Measurements from ENCODE around the gene KLC3. TPM values are rescaled to one million over a fixed set of nuclear protein-coding genes. Genes with fewer than 3 reads are reported as not detected.

The KLC3 gene
- total RNA-seq, 1 experiment from 2014 or later, result 22.8 TPM

DNA sequence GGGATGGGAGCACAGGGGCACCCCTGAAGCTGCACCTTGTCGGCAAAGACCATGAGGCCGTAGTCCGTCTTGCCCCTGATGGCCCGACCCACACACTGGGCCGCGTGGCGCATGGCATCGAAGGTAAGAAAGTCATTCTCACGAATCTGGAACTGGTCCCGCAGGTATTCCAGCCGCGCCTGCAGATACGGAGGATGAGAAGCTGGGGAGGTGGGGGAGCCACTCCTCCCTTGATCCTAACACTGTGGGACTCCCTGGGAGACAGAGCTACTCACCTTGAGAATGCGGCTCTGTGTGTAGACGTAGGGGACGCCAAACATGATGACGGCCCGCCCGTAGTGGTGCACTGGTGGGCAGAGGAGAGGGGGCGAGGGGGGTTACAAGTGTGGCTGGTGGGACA, 11.9 kb downstream of the KLC3 start:
- intact Hi-C loops (cut with micrococcal nuclease), result no loop called here
- no peaks in the 10 kb centered on the region for H3K27me3 ChIP-seq (ENCODE audit: insufficient read depth, low read length)
- H3K36me3 ChIP-seq (ENCODE audit: control insufficient read depth in 1 of 2, insufficient read depth in 2 of 2, low read length in 2 of 2), result peaks cover 30 to 44% of the 10 kb centered on the region in 2 experiments; a peak in 3 of 4 replicates
- no peaks in the 10 kb centered on the region for H3K4me1 ChIP-seq (ENCODE audit: control insufficient read depth in 1 of 2, insufficient read depth in 2 of 2, low read length in 2 of 2)
- no peaks in the 10 kb centered on the region for H4K20me1 ChIP-seq (ENCODE audit: insufficient read depth)
- POLR2A ChIA-PET, result no interaction called here
- H3K9me3 ChIP-seq (ENCODE audit: control insufficient read depth in 1 of 2, insufficient read depth in 1 of 2, low read depth in 1 of 2, low read length in 2 of 2), result no peaks in the 10 kb centered on the region
- H3K79me2 ChIP-seq (ENCODE audit: insufficient read depth, low read length), result no peaks in the 10 kb centered on the region
- H3K9me2 ChIP-seq (ENCODE audit: insufficient read depth), result no peaks in the 10 kb centered on the region
- H2AFZ ChIP-seq (ENCODE audit: low read depth, low read length, poor library complexity, severe bottlenecking), result no peak overlapping the region
- no peak overlapping the region for H3K27ac ChIP-seq (ENCODE audit: low read depth, low read length)
- CTCF ChIA-PET, result no interaction called here
- BruUV-seq (replicated peaks), result no TSS peak
- H3K4me2 ChIP-seq (ENCODE audit: low read length), result no peak overlapping the region
- no peak for TF ChIP-seq POLR2A (IDR thresholded peaks at IDR 0.05; ENCODE audit: borderline replicate concordance, extremely low read depth, insufficient read depth, insufficient read length)
- TF ChIP-seq ELF1 (IDR thresholded peaks at IDR 0.05; ENCODE audit: borderline replicate concordance, low read depth), result no peak
- no peak for TF ChIP-seq SRF (IDR thresholded peaks at IDR 0.05; ENCODE audit: low read depth)
- no peak for TF ChIP-seq ZFX (IDR thresholded peaks at IDR 0.05)
- DNase-seq (ENCODE audit: low read depth, low spot score) (no peak), ATAC-seq (no peak)
- RAD21 ChIA-PET (ENCODE audit: low non-redundant PET in 1 of 2, low total read pairs in 2 of 2, uncharacterized antibody in 2 of 2, unreplicated experiment in 2 of 2), result no interaction called here
- H3K9ac ChIP-seq (ENCODE audit: low read length), result no peak overlapping the region
- no peak overlapping the region for H3K4me3 ChIP-seq (replicated peaks in 1 of 2; ENCODE audit: low read depth in 1 of 2, low read length in 2 of 2)

DNA sequence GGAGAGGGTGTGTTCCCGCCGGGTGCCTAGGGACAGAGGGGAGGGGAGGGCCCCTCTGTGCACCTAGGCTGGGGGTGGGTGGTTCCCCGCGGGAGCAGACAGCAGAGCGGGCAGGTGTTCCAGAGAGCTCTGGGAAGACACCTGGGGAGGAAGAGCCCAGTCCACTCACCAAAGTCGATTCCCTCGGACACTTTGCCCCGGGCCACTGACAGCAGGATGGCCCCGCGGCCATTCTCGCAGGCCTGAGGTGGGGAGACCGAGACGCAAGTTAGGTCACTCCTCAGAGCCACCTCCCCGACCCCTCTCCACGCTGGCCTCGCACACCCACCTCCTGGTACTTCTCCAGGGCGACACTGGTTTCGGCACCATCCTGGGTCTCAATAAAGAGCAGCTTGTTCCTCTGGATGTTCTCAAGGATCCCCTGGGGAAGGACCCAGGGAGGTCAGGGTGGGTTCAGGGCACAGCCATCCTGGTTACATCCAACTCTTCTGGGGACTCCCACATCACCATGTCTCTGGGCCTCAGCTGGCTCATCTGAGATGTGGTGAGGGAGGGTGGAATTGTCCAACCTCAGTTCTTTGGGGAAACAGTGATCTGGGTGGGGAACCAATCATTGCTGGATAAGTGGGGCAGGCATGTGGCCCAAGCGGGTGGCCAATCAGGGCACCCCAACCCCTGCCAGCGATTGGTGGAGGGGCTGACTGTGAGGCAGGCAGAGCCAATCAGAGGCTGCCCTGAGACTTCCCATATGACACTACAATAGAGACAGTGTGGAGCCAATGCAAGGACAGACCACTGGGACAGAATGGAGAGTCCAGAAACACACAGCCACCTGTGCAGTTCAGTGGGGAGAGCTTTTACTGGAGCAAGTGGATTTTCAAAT, 12.6 kb downstream of the KLC3 start:
- no peaks in the 10 kb centered on the region for H3K4me1 ChIP-seq (ENCODE audit: control insufficient read depth in 1 of 2, insufficient read depth in 2 of 2, low read length in 2 of 2)
- H4K20me1 ChIP-seq (ENCODE audit: insufficient read depth), result no peaks in the 10 kb centered on the region
- H3K36me3 ChIP-seq (ENCODE audit: control insufficient read depth in 1 of 2, insufficient read depth in 2 of 2, low read length in 2 of 2), result peaks cover 30 to 44% of the 10 kb centered on the region in 2 experiments; a peak in 3 of 4 replicates
- no peak overlapping the region for H3K9ac ChIP-seq (ENCODE audit: low read length)
- DNase-seq (ENCODE audit: low read depth, low spot score) (no peak), ATAC-seq (peak; percentile 66)
- BruUV-seq (replicated peaks), result no TSS peak
- no peaks in the 10 kb centered on the region for H3K9me2 ChIP-seq (ENCODE audit: insufficient read depth)
- ChIA-PET CTCF (no interaction called here), POLR2A (no interaction called here), RAD21 (ENCODE audit: low non-redundant PET in 1 of 2, low total read pairs in 2 of 2, uncharacterized antibody in 2 of 2, unreplicated experiment in 2 of 2) (no interaction called here)
- no peaks in the 10 kb centered on the region for H3K9me3 ChIP-seq (ENCODE audit: control insufficient read depth in 1 of 2, insufficient read depth in 1 of 2, low read depth in 1 of 2, low read length in 2 of 2)
- H3K27ac ChIP-seq (ENCODE audit: low read depth, low read length), result no peak overlapping the region
- H3K4me2 ChIP-seq (ENCODE audit: low read length), result no peak overlapping the region
- TF ChIP-seq, protein P1, sequence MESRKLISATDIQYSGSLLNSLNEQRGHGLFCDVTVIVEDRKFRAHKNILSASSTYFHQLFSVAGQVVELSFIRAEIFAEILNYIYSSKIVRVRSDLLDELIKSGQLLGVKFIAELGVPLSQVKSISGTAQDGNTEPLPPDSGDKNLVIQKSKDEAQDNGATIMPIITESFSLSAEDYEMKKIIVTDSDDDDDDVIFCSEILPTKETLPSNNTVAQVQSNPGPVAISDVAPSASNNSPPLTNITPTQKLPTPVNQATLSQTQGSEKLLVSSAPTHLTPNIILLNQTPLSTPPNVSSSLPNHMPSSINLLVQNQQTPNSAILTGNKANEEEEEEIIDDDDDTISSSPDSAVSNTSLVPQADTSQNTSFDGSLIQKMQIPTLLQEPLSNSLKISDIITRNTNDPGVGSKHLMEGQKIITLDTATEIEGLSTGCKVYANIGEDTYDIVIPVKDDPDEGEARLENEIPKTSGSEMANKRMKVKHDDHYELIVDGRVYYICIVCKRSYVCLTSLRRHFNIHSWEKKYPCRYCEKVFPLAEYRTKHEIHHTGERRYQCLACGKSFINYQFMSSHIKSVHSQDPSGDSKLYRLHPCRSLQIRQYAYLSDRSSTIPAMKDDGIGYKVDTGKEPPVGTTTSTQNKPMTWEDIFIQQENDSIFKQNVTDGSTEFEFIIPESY (IDR thresholded peaks at IDR 0.05; ENCODE audit: extremely low read depth, insufficient replicate concordance, low read length), result no peak
- TF ChIP-seq POLR2AphosphoS5 (IDR thresholded peaks at IDR 0.05; ENCODE audit: low read depth, low read length) (no peak), ZFX (IDR thresholded peaks at IDR 0.05) (no peak), ELF1 (IDR thresholded peaks at IDR 0.05; ENCODE audit: borderline replicate concordance, low read depth) (no peak), CEBPB (IDR thresholded peaks at IDR 0.05; ENCODE audit: low read depth) (no peak), SIN3A (IDR thresholded peaks at IDR 0.05; ENCODE audit: low read depth) (no peak), EGR1 (IDR thresholded peaks at IDR 0.05; ENCODE audit: low read depth) (no peak), JUND (IDR thresholded peaks at IDR 0.05) (no peak), EZH2phosphoT487 (IDR thresholded peaks at IDR 0.05; ENCODE audit: borderline replicate concordance) (no peak), RAD21 (IDR thresholded peaks at IDR 0.05; ENCODE audit: low read depth) (no peak)
- TF ChIP-seq, protein P2, sequence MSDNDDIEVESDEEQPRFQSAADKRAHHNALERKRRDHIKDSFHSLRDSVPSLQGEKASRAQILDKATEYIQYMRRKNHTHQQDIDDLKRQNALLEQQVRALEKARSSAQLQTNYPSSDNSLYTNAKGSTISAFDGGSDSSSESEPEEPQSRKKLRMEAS (IDR thresholded peaks at IDR 0.05), result no peak
- TF ChIP-seq, protein P3, sequence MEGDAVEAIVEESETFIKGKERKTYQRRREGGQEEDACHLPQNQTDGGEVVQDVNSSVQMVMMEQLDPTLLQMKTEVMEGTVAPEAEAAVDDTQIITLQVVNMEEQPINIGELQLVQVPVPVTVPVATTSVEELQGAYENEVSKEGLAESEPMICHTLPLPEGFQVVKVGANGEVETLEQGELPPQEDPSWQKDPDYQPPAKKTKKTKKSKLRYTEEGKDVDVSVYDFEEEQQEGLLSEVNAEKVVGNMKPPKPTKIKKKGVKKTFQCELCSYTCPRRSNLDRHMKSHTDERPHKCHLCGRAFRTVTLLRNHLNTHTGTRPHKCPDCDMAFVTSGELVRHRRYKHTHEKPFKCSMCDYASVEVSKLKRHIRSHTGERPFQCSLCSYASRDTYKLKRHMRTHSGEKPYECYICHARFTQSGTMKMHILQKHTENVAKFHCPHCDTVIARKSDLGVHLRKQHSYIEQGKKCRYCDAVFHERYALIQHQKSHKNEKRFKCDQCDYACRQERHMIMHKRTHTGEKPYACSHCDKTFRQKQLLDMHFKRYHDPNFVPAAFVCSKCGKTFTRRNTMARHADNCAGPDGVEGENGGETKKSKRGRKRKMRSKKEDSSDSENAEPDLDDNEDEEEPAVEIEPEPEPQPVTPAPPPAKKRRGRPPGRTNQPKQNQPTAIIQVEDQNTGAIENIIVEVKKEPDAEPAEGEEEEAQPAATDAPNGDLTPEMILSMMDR (IDR thresholded peaks at IDR 0.05 in 2 of 3, conservative IDR thresholded peaks at IDR 0.05 in 1 of 3; ENCODE audit: borderline replicate concordance in 1 of 3, insufficient read depth in 1 of 3, low read depth in 2 of 3, low read length in 2 of 3), result no peak
- TF ChIP-seq, protein P4, sequence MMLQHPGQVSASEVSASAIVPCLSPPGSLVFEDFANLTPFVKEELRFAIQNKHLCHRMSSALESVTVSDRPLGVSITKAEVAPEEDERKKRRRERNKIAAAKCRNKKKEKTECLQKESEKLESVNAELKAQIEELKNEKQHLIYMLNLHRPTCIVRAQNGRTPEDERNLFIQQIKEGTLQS (IDR thresholded peaks at IDR 0.05), result no peak
- no peaks in the 10 kb centered on the region for H3K27me3 ChIP-seq (ENCODE audit: insufficient read depth, low read length)
- H3K4me3 ChIP-seq (replicated peaks in 1 of 2; ENCODE audit: low read depth in 1 of 2, low read length in 2 of 2), result no peak overlapping the region
- intact Hi-C loops (cut with micrococcal nuclease), result no loop called here
- H3K79me2 ChIP-seq (ENCODE audit: insufficient read depth, low read length), result no peaks in the 10 kb centered on the region
- no peak overlapping the region for H2AFZ ChIP-seq (ENCODE audit: low read depth, low read length, poor library complexity, severe bottlenecking)

Measured in HCT116 (cell line).